Left ventricle myocardium inferior (tissue), 1 donor: ENCODE results near the gene ATP11B. TPM values are rescaled to one million over a fixed set of nuclear protein-coding genes. Genes with fewer than 3 reads are reported as not detected.

Source experiments
- DNase-seq: peaks from one replicate; pipeline ENCODE4 v3.0.0-alpha.2; 2020
- H3K27ac ChIP-seq: fragments of 200-600 bp; replicated peaks from 2 replicates; pipeline ENCODE4 v1.8.0; 2021
- H3K27me3 ChIP-seq: fragments of 200-600 bp; 2 replicates; pipeline ENCODE4 v1.8.0; 2021; ENCODE audit warnings: low read depth
- H3K36me3 ChIP-seq: fragments of 200-600 bp; 2 replicates; pipeline ENCODE4 v1.8.0; 2021
- H3K4me1 ChIP-seq: fragments of 200-600 bp; 2 replicates; pipeline ENCODE4 v1.8.0; 2021
- H3K4me3 ChIP-seq: fragments of 200-600 bp; 2 replicates; pipeline ENCODE4 v1.8.0; 2021; ENCODE audit warnings: mild to moderate bottlenecking, moderate library complexity
- H3K9me3 ChIP-seq: fragments of 200-600 bp; replicated peaks from 2 replicates; pipeline ENCODE4 v1.8.0; 2021
- intact Hi-C: fragments of 100-400 bp; cut with micrococcal nuclease; formaldehyde crosslinking; loops from one replicate; pipeline ENCODE4 v1.11.0; 2022
- total RNA-seq: library from RNA; stranded (reverse); fragmentation: NEBNext Ultra II Directional; extraction: Animal tissue kit (Norgen Biotek cat#: 25700); gene quantifications from one replicate; pipeline ENCODE4 v1.2.1, GENCODE V29; 2021
- TF ChIP-seq, protein P1 (sequence below): fragments of 200-600 bp; IDR thresholded peaks from 2 replicates; pipeline ENCODE4 v1.8.0; 2021; ENCODE audit warnings: antibody characterized with exemption, mild to moderate bottlenecking, borderline replicate concordance
- donor health status: DM: no; HTN: yes; CAD: no; lungs with severe emphysema.

The ATP11B gene
- total RNA-seq, 1 donor from 2014 or later: 32.4 TPM

GRCh38 chr3:182905623-182906022, 112.3 kb downstream of the ATP11B start:
- intact Hi-C loops: no loop called here
- no peak overlapping the region for H3K27ac ChIP-seq
- no peaks in the 10 kb centered on the region for H3K9me3 ChIP-seq
- no peaks in the 10 kb centered on the region for H3K4me1 ChIP-seq
- TF ChIP-seq, protein P1, sequence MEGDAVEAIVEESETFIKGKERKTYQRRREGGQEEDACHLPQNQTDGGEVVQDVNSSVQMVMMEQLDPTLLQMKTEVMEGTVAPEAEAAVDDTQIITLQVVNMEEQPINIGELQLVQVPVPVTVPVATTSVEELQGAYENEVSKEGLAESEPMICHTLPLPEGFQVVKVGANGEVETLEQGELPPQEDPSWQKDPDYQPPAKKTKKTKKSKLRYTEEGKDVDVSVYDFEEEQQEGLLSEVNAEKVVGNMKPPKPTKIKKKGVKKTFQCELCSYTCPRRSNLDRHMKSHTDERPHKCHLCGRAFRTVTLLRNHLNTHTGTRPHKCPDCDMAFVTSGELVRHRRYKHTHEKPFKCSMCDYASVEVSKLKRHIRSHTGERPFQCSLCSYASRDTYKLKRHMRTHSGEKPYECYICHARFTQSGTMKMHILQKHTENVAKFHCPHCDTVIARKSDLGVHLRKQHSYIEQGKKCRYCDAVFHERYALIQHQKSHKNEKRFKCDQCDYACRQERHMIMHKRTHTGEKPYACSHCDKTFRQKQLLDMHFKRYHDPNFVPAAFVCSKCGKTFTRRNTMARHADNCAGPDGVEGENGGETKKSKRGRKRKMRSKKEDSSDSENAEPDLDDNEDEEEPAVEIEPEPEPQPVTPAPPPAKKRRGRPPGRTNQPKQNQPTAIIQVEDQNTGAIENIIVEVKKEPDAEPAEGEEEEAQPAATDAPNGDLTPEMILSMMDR: no peak
- no peak for DNase-seq
- H3K4me3 ChIP-seq: no peak overlapping the region
- no peaks in the 10 kb centered on the region for H3K27me3 ChIP-seq
- H3K36me3 ChIP-seq: peaks cover 40% of the 10 kb centered on the region

DNA sequence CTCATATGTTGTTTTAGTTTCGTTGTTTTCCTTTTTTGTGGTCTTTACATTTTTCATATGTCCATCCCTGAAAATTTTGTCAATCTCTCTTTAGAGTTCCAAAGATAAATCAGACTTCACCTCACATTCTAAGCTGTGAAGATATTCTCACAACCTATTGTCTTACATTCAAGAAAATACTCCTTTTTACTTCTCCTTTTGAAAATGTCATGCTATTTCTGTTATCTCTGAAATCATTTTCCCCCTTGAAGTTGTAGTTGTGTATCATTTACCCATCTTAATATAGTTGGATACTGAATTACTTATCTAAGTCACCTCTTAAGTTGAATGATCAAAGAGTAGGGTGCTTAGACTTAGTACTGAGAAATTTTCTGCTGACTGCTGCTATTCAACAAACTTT, 112.7 kb downstream of the ATP11B start:
- DNase-seq: no peak
- Histone ChIP-seq H3K9me3 (no peaks in the 10 kb centered on the region), H3K27me3 (no peaks in the 10 kb centered on the region), H3K4me1 (no peaks in the 10 kb centered on the region), H3K36me3 (peaks cover 40% of the 10 kb centered on the region), H3K27ac (no peak overlapping the region), H3K4me3 (no peak overlapping the region)
- intact Hi-C loops: no loop called here
- TF ChIP-seq, protein P1: no peak

DNA sequence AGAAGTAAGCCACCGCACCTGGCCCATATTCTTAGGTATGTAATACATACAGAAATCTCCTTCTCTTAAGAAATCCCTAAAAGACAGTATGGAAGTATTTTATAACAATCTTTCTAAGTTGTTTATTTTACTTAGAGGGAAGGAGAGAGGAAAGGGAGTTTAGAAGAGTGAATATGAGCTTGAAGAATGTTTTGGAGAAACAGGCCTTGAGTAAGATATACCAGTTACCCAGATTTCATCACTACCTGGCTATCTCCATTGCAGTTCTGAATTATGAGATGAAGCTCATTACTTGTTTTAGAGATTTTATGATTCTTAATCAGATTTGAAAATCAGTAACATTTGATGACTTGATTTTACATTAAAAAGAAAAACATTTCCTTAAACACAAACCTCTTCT, 115.2 kb downstream of the ATP11B start:
- intact Hi-C loops: no loop called here
- peaks cover 27% of the 10 kb centered on the region for H3K36me3 ChIP-seq
- no peaks in the 10 kb centered on the region for H3K9me3 ChIP-seq
- DNase-seq: no peak
- H3K4me3 ChIP-seq: no peak overlapping the region
- H3K27me3 ChIP-seq: no peaks in the 10 kb centered on the region
- no peaks in the 10 kb centered on the region for H3K4me1 ChIP-seq
- no peak overlapping the region for H3K27ac ChIP-seq
- TF ChIP-seq, protein P1: no peak

- H3K27me3 ChIP-seq: no peaks in the 10 kb centered on the region
- TF ChIP-seq, protein P1: peak; percentile 57
- H3K9me3 ChIP-seq: no peaks in the 10 kb centered on the region
- H3K27ac ChIP-seq: no peak overlapping the region
- H3K36me3 ChIP-seq: peaks cover 27% of the 10 kb centered on the region
- intact Hi-C loops: no loop called here
- DNase-seq: no peak
- H3K4me1 ChIP-seq: no peaks in the 10 kb centered on the region
- no peak overlapping the region for H3K4me3 ChIP-seq
Observed at GRCh38 chr3:182909318-182910040, 116.2 kb downstream of the ATP11B start.

GRCh38 chr3:182910936-182911781, 117.9 kb downstream of the ATP11B start:
- Histone ChIP-seq H3K4me1 (no peaks in the 10 kb centered on the region), H3K36me3 (peaks cover 28% of the 10 kb centered on the region), H3K27ac (no peak overlapping the region), H3K9me3 (no peaks in the 10 kb centered on the region), H3K4me3 (no peak overlapping the region), H3K27me3 (no peaks in the 10 kb centered on the region)
- intact Hi-C loops: no loop called here
- TF ChIP-seq, protein P1: no peak
- DNase-seq: no peak
